Measurements from ENCODE around the gene SMPD3. TPM values are rescaled to one million over a fixed set of nuclear protein-coding genes. Genes with fewer than 3 reads are reported as not detected.

SMPD3 gene
- total and polyA plus RNA-seq, 9 of the 15 experiments (the other 6 are each of a cell fraction or from before 2014, with no cell fraction given) = 0.03 to 1.2 (median 0.18) TPM

GRCh38 chr16:68367440-68367839 is 80.9 kb downstream of the SMPD3 start (continued):
- TF ChIP-seq ZNF318 (IDR thresholded peaks at IDR 0.05; ENCODE audit: borderline replicate concordance in 1 of 2, low read depth in 1 of 2) (no peak), SFPQ (IDR thresholded peaks at IDR 0.05; ENCODE audit: low read depth, low read length) (no peak), ZNF347 (CRISPR knock-in tag; IDR thresholded peaks at IDR 0.05; ENCODE audit: low read depth) (no peak), SRSF9 (IDR thresholded peaks at IDR 0.05; ENCODE audit: borderline replicate concordance, low read depth, low read length) (no peak), ESRRB (CRISPR knock-in tag; IDR thresholded peaks at IDR 0.05; ENCODE audit: borderline replicate concordance) (no peak), ELF2 (CRISPR knock-in tag; IDR thresholded peaks at IDR 0.05) (no peak), EP300 (IDR thresholded peaks at IDR 0.05; ENCODE audit: low read length) (no peak)
